ENCODE results near the gene WIPF1. TPM values are rescaled to one million over a fixed set of nuclear protein-coding genes. Genes with fewer than 3 reads are reported as not detected.
"Not testable (repeated sequence)": the region's sequence is repeated elsewhere in the genome, so short reads cannot be mapped to it uniquely, and the experiment has no call there.

The WIPF1 gene
- total RNA-seq, 1 donor from 2014 or later, result 373 TPM

GRCh38 chr2:174575124-174575776, 22.4 kb downstream of the WIPF1 start:
- intact Hi-C loops (cut with micrococcal nuclease), result no loop called here

GRCh38 chr2:174574657-174575056, 22.9 kb downstream of the WIPF1 start:
- intact Hi-C loops (cut with micrococcal nuclease), result no loop called here

- intact Hi-C loops (cut with micrococcal nuclease), result no loop called here
Measured at GRCh38 chr2:174573621-174574081, 24.0 kb downstream of the WIPF1 start.

GRCh38 chr2:174572556-174572955, 25.0 kb downstream of the WIPF1 start:
- intact Hi-C loops (cut with micrococcal nuclease), result no loop called here

GRCh38 chr2:174571669-174572323, 25.8 kb downstream of the WIPF1 start:
- intact Hi-C loops (cut with micrococcal nuclease), result no loop called here

GRCh38 chr2:174570318-174570958, 27.2 kb downstream of the WIPF1 start:
- intact Hi-C loops (cut with micrococcal nuclease), result no loop called here

GRCh38 chr2:174569678-174570077, 27.9 kb downstream of the WIPF1 start:
- intact Hi-C loops (cut with micrococcal nuclease), result no loop called here

GRCh38 chr2:174568425-174568824, 29.2 kb downstream of the WIPF1 start:
- intact Hi-C loops (cut with micrococcal nuclease), result no loop called here

- intact Hi-C loops (cut with micrococcal nuclease), result no loop called here
Measured at GRCh38 chr2:174566871-174567270, 30.7 kb downstream of the WIPF1 start.

- intact Hi-C loops (cut with micrococcal nuclease), result no loop called here
Measured at GRCh38 chr2:174563530-174564282, 33.9 kb downstream of the WIPF1 start.

- intact Hi-C loops (cut with micrococcal nuclease), result no loop called here
Measured at GRCh38 chr2:174561972-174562370, 35.6 kb downstream of the WIPF1 start.

GRCh38 chr2:174561283-174561971, 36.2 kb downstream of the WIPF1 start:
- intact Hi-C loops (cut with micrococcal nuclease), result no loop called here

- intact Hi-C loops (cut with micrococcal nuclease), result no loop called here
Measured at GRCh38 chr2:174560737-174561136, 36.9 kb downstream of the WIPF1 start.

- intact Hi-C loops (cut with micrococcal nuclease), result no loop called here
Measured at GRCh38 chr2:174555998-174556397, 41.6 kb downstream of the WIPF1 start.

- intact Hi-C loops (cut with micrococcal nuclease), result no loop called here
Measured at GRCh38 chr2:174554529-174555150, 43.0 kb downstream of the WIPF1 start.

GRCh38 chr2:174553811-174554493, 43.7 kb downstream of the WIPF1 start:
- intact Hi-C loops (cut with micrococcal nuclease), result no loop called here

GRCh38 chr2:174552880-174553279, 44.7 kb downstream of the WIPF1 start:
- intact Hi-C loops (cut with micrococcal nuclease), result no loop called here

- intact Hi-C loops (cut with micrococcal nuclease), result no loop called here
Measured at GRCh38 chr2:174551697-174552096, 45.9 kb downstream of the WIPF1 start.

- intact Hi-C loops (cut with micrococcal nuclease), result not testable (repeated sequence)
Measured at GRCh38 chr2:174548646-174549045, 49.0 kb downstream of the WIPF1 start.

GRCh38 chr2:174548021-174548420, 49.6 kb downstream of the WIPF1 start:
- intact Hi-C loops (cut with micrococcal nuclease), result not testable (repeated sequence)
